ENCODE data around the gene GPATCH1. TPM values are rescaled to one million over a fixed set of nuclear protein-coding genes. Genes with fewer than 3 reads are reported as not detected.

GPATCH1 gene
- total and polyA plus RNA-seq, 2 of the 8 experiments (the other 6 are each of a cell fraction or from before 2014, with no cell fraction given), result 4.3 to 8.2 TPM

DNA sequence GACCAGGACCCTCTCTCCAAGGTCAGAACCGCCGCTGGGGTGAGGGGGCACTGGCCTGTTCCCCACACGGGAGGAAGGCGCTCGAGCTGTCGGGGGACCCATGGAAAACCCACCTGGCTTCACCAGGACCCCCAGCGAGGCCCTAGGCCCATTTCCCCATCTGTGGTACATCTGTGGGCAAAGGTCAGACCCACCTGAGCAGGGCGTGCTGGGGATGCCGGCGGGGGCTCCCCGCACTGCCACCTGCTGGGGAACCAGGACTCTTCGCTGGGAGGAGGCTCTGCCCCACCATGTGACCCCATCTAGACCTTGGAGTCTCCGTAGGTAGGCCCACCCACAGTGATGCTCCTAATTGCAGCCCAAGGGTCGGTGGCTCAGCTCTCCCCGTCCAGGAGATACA, 51.4 kb downstream of the GPATCH1 start:
- CTCF ChIA-PET (ENCODE audit: partially characterized antibody), result interaction anchor here (0.7 to 1.3 kb wide), 4 partner anchors 12 to 411 kb away, joined by 3 to 5 read pairs (median 3); no protein-coding TSS in a partner anchor
- H3K23me2 ChIP-seq (ENCODE audit: low read depth, low read length), result no peaks in the 10 kb centered on the region
- no peak overlapping the region for H2AFZ ChIP-seq (ENCODE audit: low read length)
- no peak overlapping the region for H2BK15ac ChIP-seq (ENCODE audit: low read length)
- H2BK5ac ChIP-seq (ENCODE audit: low read depth, low read length), result no peak overlapping the region
- H3K18ac ChIP-seq (ENCODE audit: extremely low read depth, low read length), result no peak overlapping the region
- no peak overlapping the region for H3K4me3 ChIP-seq (ENCODE audit: extremely low read depth in 1 of 4, insufficient read depth in 2 of 4, low read depth in 3 of 4, low read length in 4 of 4)
- no peaks in the 10 kb centered on the region for H3K9me3 ChIP-seq (ENCODE audit: insufficient read depth in 2 of 2, low read depth in 1 of 2, low read length in 1 of 2)
- H3K79me1 ChIP-seq (ENCODE audit: low read depth, low read length), result no peaks in the 10 kb centered on the region
- no peaks in the 10 kb centered on the region for H3K79me2 ChIP-seq (ENCODE audit: control insufficient read depth in 1 of 2, insufficient read depth in 2 of 2, low read length in 2 of 2)
- no peak overlapping the region for H2BK20ac ChIP-seq (ENCODE audit: low read length)
- H2AK5ac ChIP-seq (ENCODE audit: low read depth, low read length), result no peak overlapping the region
- DNase-seq (ENCODE audit: low read depth in 1 of 2, low spot score in 2 of 2) (peak in 1 of 2 experiments; percentile 68), FAIRE-seq (no peak)
- no peak overlapping the region for H3K23ac ChIP-seq (ENCODE audit: insufficient read length)
- H3K14ac ChIP-seq (ENCODE audit: insufficient read length), result no peak overlapping the region
- H3K4me1 ChIP-seq (replicated peaks in 1 of 4; ENCODE audit: control insufficient read depth in 3 of 4, insufficient read depth in 4 of 4, low read length in 3 of 4), result peaks cover 0 to 3% (median 0%) of the 10 kb centered on the region in 4 experiments; a peak in 1 of 7 replicates
- no peak overlapping the region for H3K56ac ChIP-seq (replicated peaks; ENCODE audit: insufficient read length, low read depth, low read length)
- no peaks in the 10 kb centered on the region for H4K20me1 ChIP-seq (replicated peaks in 1 of 2; ENCODE audit: control insufficient read depth in 1 of 2, insufficient read depth in 2 of 2, low read length in 2 of 2)
- no peak overlapping the region for H2BK120ac ChIP-seq (replicated peaks; ENCODE audit: low read depth, low read length)
- H3K9ac ChIP-seq (replicated peaks in 1 of 4; ENCODE audit: extremely low read depth in 1 of 4, low read depth in 3 of 4, low read length in 3 of 4), result no peak overlapping the region
- no peak overlapping the region for H3K4me2 ChIP-seq (ENCODE audit: insufficient read depth in 1 of 2, low read depth in 2 of 2, low read length in 2 of 2)
- POLR2A ChIA-PET (ENCODE audit: partially characterized antibody), result interaction anchor here (0.6 to 1.5 kb wide), 2 partner anchors 9 to 44 kb away, joined by 4 to 5 read pairs; no protein-coding TSS in a partner anchor
- no peak overlapping the region for H3K27ac ChIP-seq (ENCODE audit: low read depth, low read length)
- no peak overlapping the region for H4K5ac ChIP-seq (ENCODE audit: insufficient read length, low read depth, low read length)
- peaks cover 0 to 3% (median 0%) of the 10 kb centered on the region in 4 experiments; a peak in 2 of 8 replicates for H3K36me3 ChIP-seq (ENCODE audit: control insufficient read depth in 2 of 4, insufficient read depth in 4 of 4, low read length in 3 of 4)
- no peak overlapping the region for H3K4ac ChIP-seq (replicated peaks; ENCODE audit: insufficient read length, low read depth, low read length)
- no peak overlapping the region for H4K91ac ChIP-seq (replicated peaks; ENCODE audit: insufficient read length, low read length)
- H4K8ac ChIP-seq (ENCODE audit: extremely low read depth, insufficient read depth, low read length), result 0 out of 2 replicates have a peak overlapping the region, but pooled peaks have one; percentile 45
- WGBS, 2 experiments (ENCODE audit: extremely low coverage in 1 of 2, insufficient coverage in 1 of 2, insufficient read length in 1 of 2, insufficient replicate concordance in 2 of 2, low coverage in 1 of 2, low lambda C conversion rate in 2 of 2, missing lambda C conversion rate in 1 of 2), result 93% methylated on average over 10 of the region's 15 CpGs; no CpG with 5 or more reads in 1 of the 2 experiments
- H3K27me3 ChIP-seq (replicated peaks in 1 of 4; ENCODE audit: control insufficient read depth in 3 of 4, extremely low read depth in 1 of 4, insufficient read depth in 3 of 4, low read length in 3 of 4), result no peaks in the 10 kb centered on the region
- H2BK12ac ChIP-seq (ENCODE audit: low read depth, low read length), result no peak overlapping the region
- TF ChIP-seq RNF2 (IDR thresholded peaks at IDR 0.05; ENCODE audit: borderline replicate concordance, low read depth, low read length, missing control alignments, poor library complexity, severe bottlenecking) (no peak), SIRT6 (IDR thresholded peaks at IDR 0.05; ENCODE audit: low read length) (no peak), GABPA (IDR thresholded peaks at IDR 0.05; ENCODE audit: borderline replicate concordance, insufficient read depth, low read length) (no peak), RAD21 (IDR thresholded peaks at IDR 0.05 in 1 of 2, conservative IDR thresholded peaks at IDR 0.05 in 1 of 2; ENCODE audit: low read depth in 2 of 2, low read length in 2 of 2) (peak; percentile 24 to 35; a peak in 2 of 4 replicates), HDAC6 (IDR thresholded peaks at IDR 0.05; ENCODE audit: low read depth, low read length) (no peak), KDM4A (IDR thresholded peaks at IDR 0.05; ENCODE audit: low read depth, low read length, severe bottlenecking) (no peak), MAFK (IDR thresholded peaks at IDR 0.05; ENCODE audit: low read depth, low read length) (no peak), TBP (IDR thresholded peaks at IDR 0.05; ENCODE audit: low read depth, low read length) (no peak), ASH2L (IDR thresholded peaks at IDR 0.05; ENCODE audit: low read length) (no peak), SP4 (IDR thresholded peaks at IDR 0.05; ENCODE audit: low read length) (no peak), KDM5A (IDR thresholded peaks at IDR 0.05; ENCODE audit: low read length) (no peak)
- TF ChIP-seq, protein P1, sequence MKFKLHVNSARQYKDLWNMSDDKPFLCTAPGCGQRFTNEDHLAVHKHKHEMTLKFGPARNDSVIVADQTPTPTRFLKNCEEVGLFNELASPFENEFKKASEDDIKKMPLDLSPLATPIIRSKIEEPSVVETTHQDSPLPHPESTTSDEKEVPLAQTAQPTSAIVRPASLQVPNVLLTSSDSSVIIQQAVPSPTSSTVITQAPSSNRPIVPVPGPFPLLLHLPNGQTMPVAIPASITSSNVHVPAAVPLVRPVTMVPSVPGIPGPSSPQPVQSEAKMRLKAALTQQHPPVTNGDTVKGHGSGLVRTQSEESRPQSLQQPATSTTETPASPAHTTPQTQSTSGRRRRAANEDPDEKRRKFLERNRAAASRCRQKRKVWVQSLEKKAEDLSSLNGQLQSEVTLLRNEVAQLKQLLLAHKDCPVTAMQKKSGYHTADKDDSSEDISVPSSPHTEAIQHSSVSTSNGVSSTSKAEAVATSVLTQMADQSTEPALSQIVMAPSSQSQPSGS (IDR thresholded peaks at IDR 0.05; ENCODE audit: low read length), result no peak
